IMR-90 (cell line): ENCODE results near the gene MYCBPAP. TPM values are rescaled to one million over a fixed set of nuclear protein-coding genes. Genes with fewer than 3 reads are reported as not detected.

ENCODE experiments used
- ATAC-seq: fragments of 200-7000 bp; cut with Tn5 transposase; 2 replicates; pipeline ENCODE4 v1.9.1; 2020; ENCODE audit warnings: low read depth, mild to moderate bottlenecking, moderate library complexity
- BruUV-seq: library from RNA; stranded (reverse); fragments of 400-500 nt; replicated peaks from 2 replicates; lab custom pipeline; 2021; lab: Mats Ljungman, UMichigan
- CTCF ChIA-PET: fragments of 300-600 bp; formaldehyde crosslinking; extraction: SDS; loops from one replicate; lab custom pipeline; 2021; ENCODE audit warnings: antibody characterized with exemption; lab: Yijun Ruan, JAX
- POLR2A ChIA-PET: fragments of 300-600 bp; sonication (Branson Sonifier 250); formaldehyde crosslinking; loops from one replicate; lab custom pipeline; 2022; ENCODE audit warnings: antibody characterized with exemption; ENCODE audit not compliant: unreplicated experiment; lab: Charles Lee
- DNase-seq: peaks from one replicate; pipeline ENCODE4 v3.0.0; 2013
- H2AFZ ChIP-seq: replicated peaks from 2 replicates; pipeline ENCODE3; 2013; ENCODE audit warnings: low read length, mild to moderate bottlenecking; ENCODE audit not compliant: poor library complexity
- H2AK5ac ChIP-seq: 2 replicates; pipeline ENCODE4 v1.6.1; 2013; ENCODE audit warnings: low read depth, low read length, inconsistent platforms
- H2AK9ac ChIP-seq: replicated peaks from 2 replicates; pipeline ENCODE3; 2013; ENCODE audit warnings: mild to moderate bottlenecking, low read depth, low read length, moderate library complexity; ENCODE audit not compliant: poor library complexity
- H2BK120ac ChIP-seq: 2 replicates; pipeline ENCODE4 v1.6.1; 2013; ENCODE audit warnings: low read depth, low read length, inconsistent platforms
- H2BK15ac ChIP-seq: 3 replicates; pipeline ENCODE4 v1.6.1; 2013; ENCODE audit warnings: low read depth, low read length, inconsistent platforms
- H2BK20ac ChIP-seq: 2 replicates; pipeline ENCODE4 v1.6.1; 2013; ENCODE audit warnings: low read depth, mild to moderate bottlenecking, inconsistent platforms, low read length, moderate library complexity
- H2BK5ac ChIP-seq: 2 replicates; pipeline ENCODE4 v1.6.1; 2013; ENCODE audit warnings: mild to moderate bottlenecking, low read depth, low read length, inconsistent platforms; ENCODE audit not compliant: poor library complexity, severe bottlenecking
- H3K14ac ChIP-seq: replicated peaks from 2 replicates; pipeline ENCODE4 v1.6.1; 2013; ENCODE audit warnings: low read depth, low read length, inconsistent platforms
- H3K18ac ChIP-seq: 2 replicates; pipeline ENCODE4 v1.6.1; 2013; ENCODE audit warnings: low read depth, low read length, control low read depth
- H3K23ac ChIP-seq: 2 replicates; pipeline ENCODE4 v1.6.1; 2013; ENCODE audit warnings: low read depth, low read length, inconsistent platforms
- H3K27ac ChIP-seq: 2 replicates; pipeline ENCODE4 v1.5.1; 2013; ENCODE audit warnings: mild to moderate bottlenecking, control low read depth, low read length; ENCODE audit not compliant: insufficient read depth
- H3K27me3 ChIP-seq: 2 replicates; pipeline ENCODE4 v1.6.1; 2013; ENCODE audit warnings: low read length; ENCODE audit not compliant: control insufficient read depth, insufficient read depth
- H3K36me3 ChIP-seq: 2 replicates; pipeline ENCODE4 v1.6.1; 2013; ENCODE audit warnings: low read length, mixed read lengths; ENCODE audit not compliant: control insufficient read depth, insufficient read depth
- H3K4ac ChIP-seq: 2 replicates; pipeline ENCODE4 v1.6.1; 2013; ENCODE audit warnings: low read depth, low read length, inconsistent platforms
- H3K4me1 ChIP-seq: 2 replicates; pipeline ENCODE4 v1.6.1; 2013; ENCODE audit warnings: low read length, mixed read lengths; ENCODE audit not compliant: control insufficient read depth, insufficient read depth
- H3K4me2 ChIP-seq: 2 replicates; pipeline ENCODE4 v1.6.1; 2013; ENCODE audit warnings: low read depth, mild to moderate bottlenecking, control low read depth, low read length, moderate library complexity
- H3K4me3 ChIP-seq: 2 replicates; pipeline ENCODE4 v1.5.1; 2013; ENCODE audit warnings: low read depth, mild to moderate bottlenecking, control low read depth, low read length, moderate library complexity; ENCODE audit not compliant: insufficient read depth
- H3K56ac ChIP-seq: 2 replicates; pipeline ENCODE4 v1.6.1; 2013; ENCODE audit warnings: low read length, inconsistent platforms; ENCODE audit not compliant: insufficient read depth; ENCODE audit errors: extremely low read depth
- H3K79me1 ChIP-seq, 2 experiments: 2 replicates each; pipeline ENCODE4 v1.6.1; 2013; ENCODE audit warnings: low read length in 2 of 2, inconsistent platforms in 1 of 2, low read depth in 1 of 2
- H3K9ac ChIP-seq: 2 replicates; pipeline ENCODE4 v1.6.1; 2013; ENCODE audit warnings: low read depth, low read length, control low read depth
- H3K9me1 ChIP-seq: 2 replicates; pipeline ENCODE4 v1.6.1; 2013; ENCODE audit warnings: low read length, inconsistent platforms; ENCODE audit not compliant: insufficient read depth
- H3K9me3 ChIP-seq: 2 replicates; pipeline ENCODE4 v1.6.1; 2013; ENCODE audit warnings: low read length; ENCODE audit not compliant: control insufficient read depth, insufficient read depth
- H4K20me1 ChIP-seq: 2 replicates; pipeline ENCODE4 v1.6.1; 2013; ENCODE audit warnings: low read length, inconsistent platforms; ENCODE audit not compliant: insufficient read depth
- H4K5ac ChIP-seq: 2 replicates; pipeline ENCODE4 v1.6.1; 2013; ENCODE audit warnings: mild to moderate bottlenecking, low read depth, low read length, control low read depth
- H4K8ac ChIP-seq, 2 experiments: 2 replicates each; pipeline ENCODE4 v1.6.1; 2013; ENCODE audit warnings: low read depth in 2 of 2, low read length in 2 of 2, control low read depth in 1 of 2, inconsistent platforms in 1 of 2
- H4K91ac ChIP-seq: 2 replicates; pipeline ENCODE4 v1.6.1; 2013; ENCODE audit warnings: low read depth, low read length, inconsistent platforms; ENCODE audit not compliant: insufficient read depth
- BHLHE40 ChIP-seq: fragments of 150-350 bp; IDR thresholded peaks from 2 replicates; pipeline ENCODE4 v1.6.1; 2016; ENCODE audit warnings: mild to moderate bottlenecking, low read depth, low read length
- MAZ ChIP-seq: IDR thresholded peaks from 2 replicates; pipeline ENCODE4 v1.6.1; 2012; ENCODE audit warnings: low read depth, mild to moderate bottlenecking, low read length, improper control_type of control experiment, moderate library complexity, borderline replicate concordance
- MXI1 ChIP-seq: IDR thresholded peaks from 2 replicates; pipeline ENCODE4 v1.6.1; 2012; ENCODE audit warnings: low read depth, mild to moderate bottlenecking, low read length, moderate library complexity, borderline replicate concordance
- RCOR1 ChIP-seq: IDR thresholded peaks from 2 replicates; pipeline ENCODE4 v1.6.1; 2012; ENCODE audit warnings: mild to moderate bottlenecking, low read length, improper control_type of control experiment; ENCODE audit not compliant: insufficient replicate concordance
- USF2 ChIP-seq: fragments of 150-350 bp; IDR thresholded peaks from 2 replicates; pipeline ENCODE4 v1.6.1; 2017; ENCODE audit warnings: mild to moderate bottlenecking, antibody characterized with exemption, low read length, low read depth
- WGBS, 2 experiments: methylation state at CpG; one replicate each; pipeline versions ENCODE4 v1.1.5 to v1.1.7; 2013; ENCODE audit warnings: missing lambda C conversion rate in 2 of 2; ENCODE audit not compliant: insufficient read length in 1 of 2; ENCODE audit errors: extremely low coverage in 2 of 2; 5-methylcytosine and 5-hydroxymethylcytosine counted together
- dilution Hi-C: fragments of 300-500 bp; cut with HindIII; formaldehyde crosslinking; loops from one replicate; pipeline ENCODE4 v1.14.3; 2018; ENCODE audit warnings: low sequenced_read_pairs; ENCODE audit not compliant: unreplicated experiment
- in situ Hi-C: fragments of 300-500 bp; cut with MboI; formaldehyde crosslinking; loops from 3 replicates; pipeline ENCODE4 v1.14.3; 2019; ENCODE audit warnings: low sequenced_read_pairs, inconsistent platforms, mixed read lengths
- intact Hi-C: fragments of 100-400 bp; cut with micrococcal nuclease; formaldehyde crosslinking; loops from 2 replicates; pipeline ENCODE4 v1.10.0; 2022
- polyA plus RNA-seq, 3 experiments: library from polyadenylated mRNA; depleted of rRNA; stranded (reverse); fragments of >200 nt; gene quantifications; 2 replicates each; pipeline ENCODE4 v1.2.3, GENCODE V29; 2012; ENCODE audit warnings: low replicate concordance in 1 of 3
- total RNA-seq: library from RNA; depleted of rRNA; stranded (reverse); fragments of >200 nt; gene quantifications from 2 replicates; pipeline ENCODE4 v1.2.3, GENCODE V29; 2012
- TF ChIP-seq, protein P1 (sequence below): fragments of 150-350 bp; IDR thresholded peaks from 2 replicates; pipeline ENCODE4 v1.6.1; 2016; ENCODE audit warnings: low read depth, mild to moderate bottlenecking, low read length, moderate library complexity, borderline replicate concordance

MYCBPAP gene
- total and polyA plus RNA-seq, 2 of the 4 experiments (the other 2 are of a cell fraction): 0.17 to 0.18 TPM

DNA sequence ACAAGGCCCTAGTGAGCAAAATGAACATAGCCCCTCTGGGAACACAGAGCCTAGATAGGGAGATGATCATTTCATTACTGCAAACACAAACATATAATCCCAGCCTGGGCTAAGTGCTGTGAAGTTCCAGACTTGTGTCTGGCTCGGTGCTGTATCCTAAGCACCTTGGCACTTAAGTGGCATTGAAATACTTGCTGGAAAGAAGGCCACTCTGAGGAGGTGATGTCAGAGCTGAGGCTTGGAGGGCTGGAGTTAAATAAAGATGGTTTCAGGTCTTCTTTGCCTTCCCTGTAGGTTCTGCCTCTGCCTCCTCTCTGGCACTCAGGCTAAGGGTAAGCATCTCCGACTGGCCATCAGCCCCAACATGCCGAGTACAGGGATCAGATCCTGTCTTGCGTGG lies 49.9 kb downstream of the MYCBPAP start:
- H2BK15ac ChIP-seq: no peak overlapping the region
- no TSS peak for BruUV-seq
- H3K27me3 ChIP-seq: peaks cover 51% of the 10 kb centered on the region
- TF ChIP-seq MXI1 (no peak), MAZ (no peak), RCOR1 (no peak), USF2 (no peak), BHLHE40 (no peak)
- TF ChIP-seq, protein P1, sequence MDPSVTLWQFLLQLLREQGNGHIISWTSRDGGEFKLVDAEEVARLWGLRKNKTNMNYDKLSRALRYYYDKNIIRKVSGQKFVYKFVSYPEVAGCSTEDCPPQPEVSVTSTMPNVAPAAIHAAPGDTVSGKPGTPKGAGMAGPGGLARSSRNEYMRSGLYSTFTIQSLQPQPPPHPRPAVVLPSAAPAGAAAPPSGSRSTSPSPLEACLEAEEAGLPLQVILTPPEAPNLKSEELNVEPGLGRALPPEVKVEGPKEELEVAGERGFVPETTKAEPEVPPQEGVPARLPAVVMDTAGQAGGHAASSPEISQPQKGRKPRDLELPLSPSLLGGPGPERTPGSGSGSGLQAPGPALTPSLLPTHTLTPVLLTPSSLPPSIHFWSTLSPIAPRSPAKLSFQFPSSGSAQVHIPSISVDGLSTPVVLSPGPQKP: no peak
- no peak overlapping the region for H4K5ac ChIP-seq
- dilution Hi-C loops (no loop called here), in situ Hi-C loops (no loop called here), intact Hi-C loops (no loop called here)
- no peak overlapping the region for H3K9ac ChIP-seq
- no peak overlapping the region for H2BK20ac ChIP-seq
- H2AFZ ChIP-seq: no peak overlapping the region
- no peak overlapping the region for H2BK120ac ChIP-seq
- H3K4me3 ChIP-seq: no peak overlapping the region
- H2AK5ac ChIP-seq: no peak overlapping the region
- peaks cover 9% of the 10 kb centered on the region; the same call in 1 of the 2 replicates for H3K36me3 ChIP-seq
- 0 out of 2 replicates have a peak, but pooled peaks cover 5% of the 10 kb centered on the region for H3K9me1 ChIP-seq
- H3K9me3 ChIP-seq: no peaks in the 10 kb centered on the region
- DNase-seq (no peak), ATAC-seq (no peak)
- H3K4ac ChIP-seq: no peak overlapping the region
- H3K4me1 ChIP-seq: peaks cover 3% of the 10 kb centered on the region; the same call in 1 of the 2 replicates
- H2AK9ac ChIP-seq: no peak overlapping the region
- H3K79me1 ChIP-seq: no peaks in the 10 kb centered on the region
- ChIA-PET POLR2A (no interaction called here), CTCF (no interaction called here)
- no peak overlapping the region for H3K18ac ChIP-seq
- no peak overlapping the region for H4K91ac ChIP-seq
- no peaks in the 10 kb centered on the region for H4K20me1 ChIP-seq
- H3K14ac ChIP-seq: no peak overlapping the region
- no peak overlapping the region for H3K56ac ChIP-seq
- no peak overlapping the region for H3K27ac ChIP-seq
- H4K8ac ChIP-seq: no peak overlapping the region
- no peak overlapping the region for H2BK5ac ChIP-seq
- H3K4me2 ChIP-seq: no peak overlapping the region
- no CpG with 5 or more reads among the region's 4 CpGs for WGBS, 2 experiments
- no peak overlapping the region for H3K23ac ChIP-seq
